ENCODE measurements around the gene ARMC2. TPM values are rescaled to one million over a fixed set of nuclear protein-coding genes. Genes with fewer than 3 reads are reported as not detected.

Gene ARMC2
- total RNA-seq, 2 donors from 2014 or later, result 0.66 to 1.6 TPM

DNA sequence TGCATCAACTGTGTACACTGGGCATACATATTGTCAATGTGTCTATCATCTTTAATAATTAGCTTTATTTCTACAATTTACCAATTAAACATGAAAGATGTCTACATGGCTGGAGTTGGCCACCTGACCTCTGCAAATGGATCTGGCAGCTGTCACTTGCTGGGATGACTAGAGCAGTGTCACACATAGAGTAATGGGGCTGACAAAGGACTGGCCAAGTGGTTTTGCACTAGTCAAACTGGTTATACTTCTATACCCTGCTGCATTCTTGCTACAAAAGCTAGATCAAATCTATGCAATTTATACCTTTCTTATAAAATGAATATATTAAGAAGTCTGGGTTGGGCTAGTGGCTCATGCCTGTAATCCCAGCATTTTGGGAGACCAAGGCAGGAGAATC is 147.1 kb downstream of the ARMC2 start:
- Histone ChIP-seq H3K4me1 (peaks cover 52% of the 10 kb centered on the region), H3K9me3 (no peaks in the 10 kb centered on the region), H3K27me3 (no peaks in the 10 kb centered on the region), H3K4me3 (no peak overlapping the region), H3K27ac (no peak overlapping the region), H3K36me3 (replicated peaks in 1 of 2; ENCODE audit: insufficient read depth in 1 of 2, low read depth in 2 of 2) (peaks cover 0 to 15% of the 10 kb centered on the region in 2 donors)
- intact Hi-C loops (cut with DNase I), result no loop called here
- ATAC-seq, result no peak
- no peak for DNase-seq
- TF ChIP-seq, protein P1, sequence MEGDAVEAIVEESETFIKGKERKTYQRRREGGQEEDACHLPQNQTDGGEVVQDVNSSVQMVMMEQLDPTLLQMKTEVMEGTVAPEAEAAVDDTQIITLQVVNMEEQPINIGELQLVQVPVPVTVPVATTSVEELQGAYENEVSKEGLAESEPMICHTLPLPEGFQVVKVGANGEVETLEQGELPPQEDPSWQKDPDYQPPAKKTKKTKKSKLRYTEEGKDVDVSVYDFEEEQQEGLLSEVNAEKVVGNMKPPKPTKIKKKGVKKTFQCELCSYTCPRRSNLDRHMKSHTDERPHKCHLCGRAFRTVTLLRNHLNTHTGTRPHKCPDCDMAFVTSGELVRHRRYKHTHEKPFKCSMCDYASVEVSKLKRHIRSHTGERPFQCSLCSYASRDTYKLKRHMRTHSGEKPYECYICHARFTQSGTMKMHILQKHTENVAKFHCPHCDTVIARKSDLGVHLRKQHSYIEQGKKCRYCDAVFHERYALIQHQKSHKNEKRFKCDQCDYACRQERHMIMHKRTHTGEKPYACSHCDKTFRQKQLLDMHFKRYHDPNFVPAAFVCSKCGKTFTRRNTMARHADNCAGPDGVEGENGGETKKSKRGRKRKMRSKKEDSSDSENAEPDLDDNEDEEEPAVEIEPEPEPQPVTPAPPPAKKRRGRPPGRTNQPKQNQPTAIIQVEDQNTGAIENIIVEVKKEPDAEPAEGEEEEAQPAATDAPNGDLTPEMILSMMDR (IDR thresholded peaks at IDR 0.05), result no peak
- TF ChIP-seq POLR2A (IDR thresholded peaks at IDR 0.05), result no peak

DNA sequence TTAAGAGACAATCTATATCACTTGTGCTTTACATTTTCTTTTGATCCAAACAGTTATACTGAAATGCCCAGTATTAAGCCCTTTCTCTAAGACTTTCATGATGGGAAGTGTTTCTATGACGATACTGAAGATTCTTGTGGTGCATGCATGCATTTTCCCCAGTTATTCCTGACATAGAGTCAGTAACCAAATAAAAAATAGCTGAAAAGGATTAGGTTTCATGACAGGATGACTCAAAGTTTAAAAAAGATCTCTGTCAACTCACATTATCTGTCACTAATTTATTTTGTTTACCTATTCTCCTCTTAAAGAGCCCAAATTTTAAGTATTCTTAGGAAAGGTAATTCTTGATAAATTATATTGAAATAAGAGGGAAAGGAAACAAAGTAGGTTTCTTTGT is 148.0 kb downstream of the ARMC2 start:
- H3K4me1 ChIP-seq, result peaks cover 52% of the 10 kb centered on the region
- H3K4me3 ChIP-seq, result no peak overlapping the region
- no peak for DNase-seq
- no peaks in the 10 kb centered on the region for H3K27me3 ChIP-seq
- ATAC-seq, result no peak
- no peaks in the 10 kb centered on the region for H3K9me3 ChIP-seq
- H3K36me3 ChIP-seq (replicated peaks in 1 of 2; ENCODE audit: insufficient read depth in 1 of 2, low read depth in 2 of 2), result peaks cover 0 to 15% of the 10 kb centered on the region in 2 donors
- TF ChIP-seq, protein P1 (IDR thresholded peaks at IDR 0.05), result no peak
- TF ChIP-seq POLR2A (IDR thresholded peaks at IDR 0.05), result no peak
- WGBS, 2 donors, result 90 to 97% methylated on average over 1 of the region's 1 CpG
- H3K27ac ChIP-seq, result no peak overlapping the region
- intact Hi-C loops (cut with DNase I), result no loop called here

DNA sequence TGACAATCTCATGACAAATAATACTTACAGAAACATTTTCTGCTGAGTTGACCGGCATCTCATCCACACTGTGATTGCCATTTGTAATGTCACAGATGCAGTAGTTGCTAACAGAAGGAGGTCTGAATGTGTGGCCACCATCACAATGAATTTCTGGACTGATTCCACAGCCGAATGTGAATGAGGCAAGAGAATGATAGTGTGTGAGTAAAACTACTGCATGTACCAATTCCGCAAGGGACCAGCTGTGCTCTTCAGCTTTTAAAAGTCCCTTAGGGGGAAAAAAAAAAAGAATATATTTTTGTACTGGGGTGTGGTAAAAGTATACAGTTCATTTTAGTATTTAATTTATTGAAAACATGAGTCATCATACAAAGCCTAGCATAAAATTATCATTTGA is 150.3 kb downstream of the ARMC2 start:
- TF ChIP-seq, protein P1 (IDR thresholded peaks at IDR 0.05), result no peak
- TF ChIP-seq POLR2A (IDR thresholded peaks at IDR 0.05), result no peak
- Histone ChIP-seq H3K27me3 (no peaks in the 10 kb centered on the region), H3K9me3 (no peaks in the 10 kb centered on the region), H3K27ac (no peak overlapping the region), H3K4me3 (no peak overlapping the region), H3K4me1 (peaks cover 68% of the 10 kb centered on the region), H3K36me3 (replicated peaks in 1 of 2; ENCODE audit: insufficient read depth in 1 of 2, low read depth in 2 of 2) (peaks cover 0 to 12% of the 10 kb centered on the region in 2 donors)
- ATAC-seq (no peak), DNase-seq (no peak)
- 85% methylated on average over 3 of the region's 3 CpGs for WGBS, 2 donors
- intact Hi-C loops (cut with DNase I), result no loop called here

DNA sequence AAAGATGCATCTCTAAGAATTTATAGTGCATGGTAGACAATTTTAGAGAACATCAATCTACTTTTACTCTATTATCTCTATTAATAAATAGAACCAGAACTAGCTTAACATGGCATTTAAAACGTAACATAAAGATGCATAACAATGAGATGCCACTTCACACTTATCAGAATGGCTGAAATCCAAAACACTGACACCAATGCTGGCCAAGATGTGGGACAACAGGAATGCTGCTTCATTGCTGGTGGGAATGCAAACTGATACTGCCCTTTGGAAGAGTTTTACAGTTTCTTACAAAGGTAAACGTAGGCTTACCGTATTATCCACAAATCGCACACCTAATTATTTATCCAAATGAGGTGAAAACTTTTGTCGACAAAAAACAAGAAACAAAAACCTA is 151.2 kb downstream of the ARMC2 start:
- WGBS, 2 donors, result 67 to 70% methylated on average over 5 of the region's 5 CpGs
- Histone ChIP-seq H3K36me3 (replicated peaks in 1 of 2; ENCODE audit: insufficient read depth in 1 of 2, low read depth in 2 of 2) (peaks cover 0 to 9% of the 10 kb centered on the region in 2 donors), H3K27me3 (no peaks in the 10 kb centered on the region), H3K4me3 (no peak overlapping the region), H3K9me3 (no peaks in the 10 kb centered on the region), H3K4me1 (peaks cover 73% of the 10 kb centered on the region), H3K27ac (peak overlapping the region in 2 of 4 donors; percentile 86 to 99)
- TF ChIP-seq POLR2A (IDR thresholded peaks at IDR 0.05), result no peak
- TF ChIP-seq, protein P1 (IDR thresholded peaks at IDR 0.05), result no peak
- DNase-seq (no peak), ATAC-seq (no peak)
- intact Hi-C loops (cut with DNase I), result no loop called here

DNA sequence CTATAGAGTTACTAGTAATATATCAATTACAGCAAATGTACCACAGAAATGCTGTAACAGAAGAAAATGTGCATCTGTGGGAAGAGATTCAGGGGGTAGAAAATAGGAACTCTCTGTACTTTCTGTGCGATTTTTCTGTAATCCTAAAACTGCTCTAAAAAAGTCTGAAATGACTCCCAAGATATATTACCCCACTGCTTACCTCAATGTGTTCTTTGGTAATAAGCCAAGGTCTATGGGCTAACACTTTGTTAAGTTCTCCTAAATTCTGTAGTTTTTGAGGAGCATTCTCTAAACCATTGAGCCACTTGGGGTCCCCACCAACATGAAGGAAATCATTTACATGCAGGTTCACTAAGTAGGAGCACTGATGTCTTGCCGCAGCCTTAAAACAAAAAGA is 152.1 kb downstream of the ARMC2 start:
- Histone ChIP-seq H3K9me3 (no peaks in the 10 kb centered on the region), H3K27ac (peak overlapping the region in 3 of 4 donors; percentile 45 to 99 (median 86)), H3K27me3 (no peaks in the 10 kb centered on the region), H3K36me3 (replicated peaks in 1 of 2; ENCODE audit: insufficient read depth in 1 of 2, low read depth in 2 of 2) (peaks cover 0 to 9% of the 10 kb centered on the region in 2 donors), H3K4me1 (peaks cover 72% of the 10 kb centered on the region), H3K4me3 (no peak overlapping the region)
- DNase-seq, result no peak
- ATAC-seq, result no peak
- no peak for TF ChIP-seq POLR2A (IDR thresholded peaks at IDR 0.05)
- WGBS, 2 donors, result 33 to 44% methylated on average over 2 of the region's 2 CpGs
- intact Hi-C loops (cut with DNase I), result no loop called here
